Astrocyte (in vitro differentiated cells and primary cell): ENCODE results near the gene SPATA16. TPM values are rescaled to one million over a fixed set of nuclear protein-coding genes. Genes with fewer than 3 reads are reported as not detected.

Experiments
- DNase-seq: peaks from one replicate; pipeline ENCODE4 v3.0.0-alpha.2; 2010; ENCODE audit warnings: low read depth
- FAIRE-seq: peaks from 2 replicates; lab custom pipeline; 2011; peaks lifted over from hg19 to GRCh38; lab: Jason Lieb, UNC
- H2AFZ ChIP-seq: 2 replicates; pipeline ENCODE4 v1.6.0; 2012; ENCODE audit warnings: low read depth, low read length, inconsistent platforms
- H3K27ac ChIP-seq: 2 replicates; pipeline ENCODE4 v1.5.1; 2011; ENCODE audit warnings: low read depth, low read length, inconsistent platforms
- H3K27me3 ChIP-seq: 2 replicates; pipeline ENCODE4 v1.6.0; 2011; ENCODE audit warnings: low read length, inconsistent platforms; ENCODE audit not compliant: insufficient read depth
- H3K36me3 ChIP-seq: 2 replicates; pipeline ENCODE4 v1.5.1; 2011; ENCODE audit warnings: low read length, inconsistent platforms; ENCODE audit not compliant: insufficient read depth
- H3K4me1 ChIP-seq: 2 replicates; pipeline ENCODE4 v1.5.1; 2011; ENCODE audit warnings: low read length, inconsistent platforms; ENCODE audit not compliant: insufficient read depth
- H3K4me2 ChIP-seq: 2 replicates; pipeline ENCODE4 v1.6.0; 2012; ENCODE audit warnings: low read length, inconsistent platforms
- H3K4me3 ChIP-seq: 2 replicates; pipeline ENCODE4 v1.5.1; 2011; ENCODE audit warnings: low read depth, mild to moderate bottlenecking, low read length, inconsistent platforms; ENCODE audit not compliant: insufficient read depth
- H3K79me2 ChIP-seq: 2 replicates; pipeline ENCODE4 v1.6.0; 2012; ENCODE audit warnings: mild to moderate bottlenecking, low read length, inconsistent platforms; ENCODE audit not compliant: insufficient read depth
- H3K9ac ChIP-seq: 2 replicates; pipeline ENCODE4 v1.6.0; 2012; ENCODE audit warnings: mild to moderate bottlenecking, low read length, inconsistent platforms
- H3K9me3 ChIP-seq: 2 replicates; pipeline ENCODE4 v1.5.1; 2012; ENCODE audit warnings: low read depth, mild to moderate bottlenecking, low read length, inconsistent platforms; ENCODE audit not compliant: insufficient read depth
- H4K20me1 ChIP-seq: 2 replicates; pipeline ENCODE4 v1.6.0; 2012; ENCODE audit warnings: low read length, inconsistent platforms; ENCODE audit not compliant: insufficient read depth
- H3K27ac Mint-ChIP-seq: one replicate; pipeline ENCODE4 v1.8.0; 2021; ENCODE audit warnings: mild to moderate bottlenecking, mixed read lengths; ENCODE audit not compliant: unreplicated experiment
- H3K27me3 Mint-ChIP-seq: one replicate; pipeline ENCODE4 v1.8.0; 2021; ENCODE audit warnings: low read depth, mixed read lengths; ENCODE audit not compliant: unreplicated experiment
- H3K36me3 Mint-ChIP-seq: one replicate; pipeline ENCODE4 v1.8.0; 2021; ENCODE audit warnings: low read depth, mixed read lengths; ENCODE audit not compliant: unreplicated experiment
- H3K4me1 Mint-ChIP-seq: one replicate; pipeline ENCODE4 v1.8.0; 2021; ENCODE audit warnings: low read depth, mixed read lengths; ENCODE audit not compliant: unreplicated experiment
- H3K4me3 Mint-ChIP-seq: one replicate; pipeline ENCODE4 v1.8.0; 2021; ENCODE audit warnings: mild to moderate bottlenecking, moderate library complexity, mixed read lengths; ENCODE audit not compliant: unreplicated experiment
- H3K9me3 Mint-ChIP-seq: one replicate; pipeline ENCODE4 v1.8.0; 2021; ENCODE audit warnings: mild to moderate bottlenecking, mixed read lengths; ENCODE audit not compliant: unreplicated experiment
- CTCF ChIP-seq: IDR thresholded peaks from 2 replicates; pipeline ENCODE4 v1.5.1; 2011; ENCODE audit warnings: low read depth, mild to moderate bottlenecking, inconsistent platforms, low read length, moderate library complexity; ENCODE audit not compliant: insufficient read depth
- EZH2 ChIP-seq: IDR thresholded peaks from 2 replicates; pipeline ENCODE4 v1.6.1; 2012; ENCODE audit warnings: mild to moderate bottlenecking, low read length, inconsistent platforms; ENCODE audit not compliant: insufficient read depth
- total RNA-seq: library from RNA; stranded (reverse); gene quantifications from 2 replicates; pipeline ENCODE4 v1.2.1, GENCODE V29; 2021

SPATA16 gene
- total RNA-seq, 1 donor from 2014 or later = not detected

- TF ChIP-seq CTCF (no peak), EZH2 (no peak)
- no peaks in the 10 kb centered on the region for H3K4me1 Mint-ChIP-seq
- Histone ChIP-seq H3K4me3 (no peak overlapping the region), H3K27me3 (no peaks in the 10 kb centered on the region), H3K9me3 (no peaks in the 10 kb centered on the region), H3K27ac (no peak overlapping the region), H3K36me3 (no peaks in the 10 kb centered on the region), H2AFZ (no peak overlapping the region), H3K9ac (no peak overlapping the region), H4K20me1 (no peaks in the 10 kb centered on the region), H3K79me2 (no peaks in the 10 kb centered on the region), H3K4me2 (no peak overlapping the region), H3K4me1 (no peaks in the 10 kb centered on the region)
- no peaks in the 10 kb centered on the region for H3K9me3 Mint-ChIP-seq
- no peaks in the 10 kb centered on the region for H3K36me3 Mint-ChIP-seq
- DNase-seq (no peak), FAIRE-seq (no peak)
- no peaks in the 10 kb centered on the region for H3K27me3 Mint-ChIP-seq
- no peak overlapping the region for H3K27ac Mint-ChIP-seq
- H3K4me3 Mint-ChIP-seq = no peak overlapping the region
Observed at GRCh38 chr3:173153631-173154030, 12.6 kb upstream of the SPATA16 start.

- FAIRE-seq = no peak
Observed at GRCh38 chr3:173139420-173139819, 1.6 kb downstream of the SPATA16 start.

More at GRCh38 chr3:173139420-173139819, 1.6 kb downstream of the SPATA16 start:
- Mint-ChIP-seq H3K9me3 (no peaks in the 10 kb centered on the region), H3K36me3 (no peaks in the 10 kb centered on the region), H3K4me1 (peaks cover 13% of the 10 kb centered on the region), H3K4me3 (no peak overlapping the region), H3K27ac (no peak overlapping the region), H3K27me3 (no peaks in the 10 kb centered on the region)
- no peaks in the 10 kb centered on the region for H3K9me3 ChIP-seq
- DNase-seq = peak; percentile 2
- H3K27ac ChIP-seq = no peak overlapping the region
- TF ChIP-seq EZH2 = no peak
- TF ChIP-seq CTCF = no peak
- no peaks in the 10 kb centered on the region for H3K79me2 ChIP-seq
- no peaks in the 10 kb centered on the region for H4K20me1 ChIP-seq
- no peak overlapping the region for H3K9ac ChIP-seq
- H3K36me3 ChIP-seq = no peaks in the 10 kb centered on the region
- H3K27me3 ChIP-seq = no peaks in the 10 kb centered on the region
- no peak overlapping the region for H2AFZ ChIP-seq
- no peaks in the 10 kb centered on the region for H3K4me1 ChIP-seq
- H3K4me3 ChIP-seq = no peak overlapping the region
- H3K4me2 ChIP-seq = no peak overlapping the region
